Upper lobe of left lung (tissue), 4 donors: Measurements from ENCODE around the gene SMAD1.

Experiments used
- CTCF ChIP-seq, 6 experiments: fragments of 450-650 bp in 4 of 6; fragments of 200-600 bp in 2 of 6; sonication (generic) in 2 of 6; IDR thresholded peaks; one replicate each; pipeline ENCODE4 v1.5.1; 2016 to 2019; ENCODE audit warnings: antibody characterized with exemption in 6 of 6
- POLR2A ChIP-seq, 4 donors: fragments of 450-650 bp; IDR thresholded peaks; one replicate each; pipeline ENCODE4 v1.5.1; 2016 to 2017; ENCODE audit warnings: antibody characterized with exemption in 4 of 4, mild to moderate bottlenecking in 2 of 4

- TF ChIP-seq CTCF (IDR thresholded peaks at IDR 0.05) = no peak
- TF ChIP-seq POLR2A (IDR thresholded peaks at IDR 0.05) = no peak
Measured at GRCh38 chr4:145507636-145508035, 26.0 kb downstream of the SMAD1 start.
